Spleen (tissue), 11 donors: ENCODE results near the gene GGNBP2. TPM values are rescaled to one million over a fixed set of nuclear protein-coding genes. Genes with fewer than 3 reads are reported as not detected.

Experiments used
- DNase-seq: peaks from one replicate; pipeline ENCODE4 v3.0.0-alpha.2; 2020
- H3K27ac ChIP-seq, 8 donors: fragments of 200-600 bp; sonication (generic) in 7 of 8; 1 replicate in 4 of 8; 2 replicates in 4 of 8; pipeline versions ENCODE4 v1.5.0 to v1.8.0; 2016 to 2021; ENCODE audit warnings: inconsistent platforms in 4 of 8, mild to moderate bottlenecking in 4 of 8, moderate library complexity in 1 of 8
- H3K27me3 ChIP-seq, 7 donors: fragments of 200-600 bp; sonication (generic) in 6 of 7; replicated peaks in 1 of 7; 1 replicate in 4 of 7; 2 replicates in 3 of 7; pipeline versions ENCODE4 v1.5.0 to v1.8.0; 2016 to 2021; ENCODE audit warnings: inconsistent platforms in 3 of 7, mild to moderate bottlenecking in 1 of 7
- H3K36me3 ChIP-seq, 6 donors: fragments of 200-600 bp; sonication (generic) in 5 of 6; 1 replicate in 4 of 6; 2 replicates in 2 of 6; pipeline versions ENCODE4 v1.5.0 to v1.8.0; 2016 to 2021; ENCODE audit warnings: inconsistent platforms in 2 of 6
- H3K4me1 ChIP-seq, 6 donors: fragments of 200-600 bp; sonication (generic) in 5 of 6; 1 replicate in 3 of 6; 2 replicates in 3 of 6; pipeline versions ENCODE4 v1.5.0 to v1.8.0; 2016 to 2021; ENCODE audit warnings: inconsistent platforms in 3 of 6
- H3K4me3 ChIP-seq, 8 donors: fragments of 200-600 bp; sonication (generic) in 7 of 8; 1 replicate in 4 of 8; 2 replicates in 4 of 8; pipeline versions ENCODE4 v1.5.0 to v1.8.0; 2016 to 2021; ENCODE audit warnings: inconsistent platforms in 4 of 8, mild to moderate bottlenecking in 4 of 8, moderate library complexity in 2 of 8
- H3K9me3 ChIP-seq, 8 donors: fragments of 200-600 bp; sonication (generic) in 7 of 8; 1 replicate in 4 of 8; 2 replicates in 4 of 8; pipeline versions ENCODE4 v1.5.0 to v1.8.0; 2016 to 2021; ENCODE audit warnings: inconsistent platforms in 4 of 8
- CTCF ChIP-seq, 11 experiments: fragments of 200-600 bp in 7 of 11; fragments of 450-650 bp in 4 of 11; sonication (generic) in 4 of 11; IDR thresholded peaks in 8 of 11; conservative IDR thresholded peaks in 3 of 11; 1 replicate in 7 of 11; 2 replicates in 4 of 11; pipeline versions ENCODE4 v1.4.0 to v1.8.0; 2016 to 2021; ENCODE audit warnings: antibody characterized with exemption in 11 of 11, inconsistent platforms in 4 of 11, mild to moderate bottlenecking in 1 of 11
- POLR2A ChIP-seq, 3 donors: fragments of 450-650 bp; IDR thresholded peaks; one replicate each; pipeline ENCODE4 v1.5.1; 2017; ENCODE audit warnings: antibody characterized with exemption in 3 of 3, mild to moderate bottlenecking in 1 of 3
- POLR2AphosphoS5 ChIP-seq, 3 donors: sonication (generic); formaldehyde crosslinking; IDR thresholded peaks; one replicate each; pipeline ENCODE4 v1.5.1; 2017; ENCODE audit warnings: antibody characterized with exemption in 3 of 3
- WGBS, 5 donors: extraction: QIAGEN DNeasy Blood & Tissue Kit in 3 of 5; methylation state at CpG; one replicate each; pipeline versions ENCODE4 v1.1.5 to v1.1.7; 2013 to 2018; 5-methylcytosine and 5-hydroxymethylcytosine counted together
- intact Hi-C: fragments of 100-400 bp; cut with DNase I; formaldehyde crosslinking; loops from one replicate; pipeline ENCODE4 v1.15.0; 2023; ENCODE audit warnings: low total_unique reads
- polyA plus RNA-seq, 3 donors: library from polyadenylated mRNA; stranded (reverse); fragments of 200-250 nt; gene quantifications; one replicate each; pipeline ENCODE4 v1.2.1, GENCODE V29; 2013
- total RNA-seq, 7 donors: library from RNA; depleted of rRNA in 3 of 7; stranded (reverse); fragments of >200 nt in 3 of 7; fragmentation: NEBNext Ultra II Directional in 4 of 7; extraction: Animal tissue kit (Norgen Biotek cat#: 25700) in 4 of 7; gene quantifications; one replicate each; pipeline versions ENCODE4 v1.1.0 to v1.2.1, GENCODE V29; 2016 to 2021
- donor health status: healthy with polysubstance abuse.
- donor health status: DM: no; HTN: no; CAD: no; lungs with moderate emphysema.
- donor health status: DM: no; HTN: no; CAD: no.
- donor health status: Bipolar disorder and iron deficiency.
- donor health status: healthy.
- donor health status: DM: no; HTN: no; CAD: no.
- donor health status: DM: yes; HTN: yes; CAD: no.

Gene GGNBP2
- total and polyA plus RNA-seq, 10 donors: 60.8 to 123 (median 88.5) TPM

GRCh38 chr17:36509272-36509985 lies 35.3 kb upstream of the GGNBP2 start:
- Histone ChIP-seq H3K36me3 (peaks cover 0 to 97% (median 43%) of the 10 kb centered on the region in 6 donors), H3K4me1 (no peaks in the 10 kb centered on the region), H3K27me3 (no peaks in the 10 kb centered on the region), H3K27ac (no peak overlapping the region), H3K4me3 (no peak overlapping the region), H3K9me3 (no peaks in the 10 kb centered on the region)
- intact Hi-C loops: no loop called here
- no peak for TF ChIP-seq CTCF (IDR thresholded peaks at IDR 0.05 in 8 of 11, conservative IDR thresholded peaks at IDR 0.05 in 3 of 11)
- TF ChIP-seq POLR2A (IDR thresholded peaks at IDR 0.05): no peak
- no peak for TF ChIP-seq POLR2AphosphoS5 (IDR thresholded peaks at IDR 0.05)
- DNase-seq: no peak
- 93 to 96% (median 95%) methylated on average over 8 to 9 of the region's 9 CpGs for WGBS, 5 donors

GRCh38 chr17:36510636-36511035 lies 34.1 kb upstream of the GGNBP2 start:
- 85 to 92% (median 89%) methylated on average over 5 to 14 of the region's 14 CpGs for WGBS, 5 donors
- Histone ChIP-seq H3K4me3 (no peak overlapping the region), H3K9me3 (no peaks in the 10 kb centered on the region), H3K27me3 (no peaks in the 10 kb centered on the region), H3K4me1 (no peaks in the 10 kb centered on the region), H3K36me3 (peaks cover 0 to 97% (median 38%) of the 10 kb centered on the region in 6 donors), H3K27ac (no peak overlapping the region)
- no peak for DNase-seq
- intact Hi-C loops: no loop called here
- no peak for TF ChIP-seq POLR2A (IDR thresholded peaks at IDR 0.05)
- peak in 1 of 3 donors; percentile 13 for TF ChIP-seq POLR2AphosphoS5 (IDR thresholded peaks at IDR 0.05)
- no peak for TF ChIP-seq CTCF (IDR thresholded peaks at IDR 0.05 in 8 of 11, conservative IDR thresholded peaks at IDR 0.05 in 3 of 11)

- peaks cover 0 to 97% (median 38%) of the 10 kb centered on the region in 6 donors for H3K36me3 ChIP-seq
- TF ChIP-seq POLR2A (IDR thresholded peaks at IDR 0.05): no peak
- TF ChIP-seq POLR2AphosphoS5 (IDR thresholded peaks at IDR 0.05): no peak
- TF ChIP-seq CTCF (IDR thresholded peaks at IDR 0.05 in 8 of 11, conservative IDR thresholded peaks at IDR 0.05 in 3 of 11): no peak
- WGBS, 5 donors: 91 to 97% (median 92%) methylated on average over 6 of the region's 6 CpGs
- no peak overlapping the region for H3K27ac ChIP-seq
- DNase-seq: no peak
- intact Hi-C loops: no loop called here
- no peak overlapping the region for H3K4me3 ChIP-seq
- no peaks in the 10 kb centered on the region for H3K27me3 ChIP-seq
- no peaks in the 10 kb centered on the region for H3K9me3 ChIP-seq
- H3K4me1 ChIP-seq: no peaks in the 10 kb centered on the region
Measured at GRCh38 chr17:36511216-36511615, 33.5 kb upstream of the GGNBP2 start.

GRCh38 chr17:36512641-36513040 lies 32.1 kb upstream of the GGNBP2 start:
- no peak for DNase-seq
- no peaks in the 10 kb centered on the region for H3K27me3 ChIP-seq
- no peaks in the 10 kb centered on the region for H3K4me1 ChIP-seq
- 90 to 97% (median 96%) methylated on average over 5 of the region's 5 CpGs for WGBS, 5 donors
- intact Hi-C loops: no loop called here
- peaks cover 0 to 97% (median 28%) of the 10 kb centered on the region in 6 donors for H3K36me3 ChIP-seq
- no peak overlapping the region for H3K4me3 ChIP-seq
- H3K9me3 ChIP-seq: no peaks in the 10 kb centered on the region
- no peak overlapping the region for H3K27ac ChIP-seq
- TF ChIP-seq POLR2A (IDR thresholded peaks at IDR 0.05): no peak
- no peak for TF ChIP-seq CTCF (IDR thresholded peaks at IDR 0.05 in 8 of 11, conservative IDR thresholded peaks at IDR 0.05 in 3 of 11)
- TF ChIP-seq POLR2AphosphoS5 (IDR thresholded peaks at IDR 0.05): no peak
